HG02884 (cell line): ENCODE measurements around the gene KCNAB1.
"Not testable (repeated sequence)": the region's sequence is repeated elsewhere in the genome, so short reads cannot be mapped to it uniquely, and the experiment has no call there.

Experiments
- ATAC-seq: cut with Tn5 transposase; IDR thresholded peaks from one replicate; pipeline ENCODE4 v1.9.1; 2021; ENCODE audit warnings: mild to moderate bottlenecking, moderate library complexity; ENCODE audit not compliant: unreplicated experiment

Gene KCNAB1

GRCh38 chr3:156216216-156216615 is 95.8 kb downstream of the KCNAB1 start:
- no peak for ATAC-seq

DNA sequence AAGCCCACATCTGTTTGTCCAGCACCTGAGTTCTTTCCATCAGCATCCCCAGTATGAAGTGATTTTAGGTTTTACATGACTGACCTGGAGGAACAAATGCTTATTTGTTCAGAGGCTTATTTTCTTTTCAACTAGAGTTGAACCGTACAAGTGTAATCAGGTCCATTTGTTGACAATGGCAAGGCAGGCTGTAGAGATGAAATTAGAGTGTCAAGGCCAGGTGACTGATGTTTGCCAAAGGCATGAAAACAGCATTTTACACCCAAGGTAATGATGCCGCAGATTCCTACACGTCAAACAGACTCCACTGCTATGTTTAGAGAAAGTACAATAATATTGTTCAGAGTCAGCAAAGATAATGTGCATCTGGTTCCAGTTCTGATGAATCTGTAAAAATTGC is 96.5 kb downstream of the KCNAB1 start:
- ATAC-seq: no peak

GRCh38 chr3:156217674-156218352 is 97.4 kb downstream of the KCNAB1 start:
- no peak for ATAC-seq

DNA sequence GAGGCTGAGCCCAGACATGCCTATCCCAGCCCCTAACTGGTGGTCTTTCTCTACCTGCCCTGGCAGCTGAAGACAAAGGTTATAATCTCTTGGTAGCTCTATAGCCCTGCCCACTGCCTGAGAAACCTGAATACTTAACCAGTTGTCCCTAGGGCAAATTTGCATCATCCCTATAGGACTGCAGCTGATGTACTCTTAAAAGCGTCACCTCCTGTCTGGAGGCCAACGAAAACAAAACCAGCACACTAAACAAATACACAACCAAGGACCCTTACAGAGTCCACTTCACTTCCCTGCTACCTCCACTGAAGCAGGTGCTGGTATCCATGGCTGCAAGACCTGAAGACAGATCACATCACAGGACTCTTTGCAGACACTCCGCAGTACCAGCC is 98.0 kb downstream of the KCNAB1 start:
- ATAC-seq: no peak

GRCh38 chr3:156222381-156222780 is 102.0 kb downstream of the KCNAB1 start:
- not testable (repeated sequence) for ATAC-seq

- not testable (repeated sequence) for ATAC-seq
These were observed 103.7 kb downstream of the KCNAB1 start for GRCh38 chr3:156224046-156224445.

DNA sequence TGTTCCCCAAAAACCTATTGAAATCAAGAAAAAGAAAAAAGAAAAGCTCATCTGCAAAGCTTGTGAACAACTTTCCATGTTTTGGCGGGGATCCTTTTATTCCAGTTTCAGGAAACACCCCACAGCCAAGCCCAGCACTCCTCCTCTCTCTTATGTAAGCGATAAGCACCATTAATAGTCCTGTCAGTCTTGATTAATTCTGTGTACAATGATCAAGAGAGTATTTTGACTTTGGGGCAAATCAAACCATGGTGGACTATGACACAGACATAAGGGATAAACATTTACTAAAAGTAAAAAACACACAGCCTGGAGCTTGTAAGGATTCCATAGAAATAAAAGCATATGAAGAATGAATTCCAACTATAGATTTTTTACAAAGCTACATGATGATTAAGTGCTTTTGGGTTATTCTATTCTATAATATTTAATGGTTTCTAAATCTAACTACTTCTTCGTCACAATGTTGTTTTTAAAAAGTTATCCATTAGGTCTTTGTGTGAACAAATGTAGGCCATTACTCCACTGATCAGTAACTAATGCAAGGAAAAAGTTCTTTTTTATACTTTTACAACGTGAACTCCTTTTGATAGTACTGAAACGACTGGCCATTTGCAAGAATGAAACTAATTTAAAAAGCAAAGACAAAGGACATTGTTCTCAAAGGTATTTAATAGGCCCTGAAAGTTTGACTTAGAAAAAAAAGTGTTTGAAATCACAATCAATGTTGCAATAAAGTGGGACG is 106.5 kb downstream of the KCNAB1 start:
- ATAC-seq: no peak

GRCh38 chr3:156227704-156228103 is 107.3 kb downstream of the KCNAB1 start:
- ATAC-seq: no peak

DNA sequence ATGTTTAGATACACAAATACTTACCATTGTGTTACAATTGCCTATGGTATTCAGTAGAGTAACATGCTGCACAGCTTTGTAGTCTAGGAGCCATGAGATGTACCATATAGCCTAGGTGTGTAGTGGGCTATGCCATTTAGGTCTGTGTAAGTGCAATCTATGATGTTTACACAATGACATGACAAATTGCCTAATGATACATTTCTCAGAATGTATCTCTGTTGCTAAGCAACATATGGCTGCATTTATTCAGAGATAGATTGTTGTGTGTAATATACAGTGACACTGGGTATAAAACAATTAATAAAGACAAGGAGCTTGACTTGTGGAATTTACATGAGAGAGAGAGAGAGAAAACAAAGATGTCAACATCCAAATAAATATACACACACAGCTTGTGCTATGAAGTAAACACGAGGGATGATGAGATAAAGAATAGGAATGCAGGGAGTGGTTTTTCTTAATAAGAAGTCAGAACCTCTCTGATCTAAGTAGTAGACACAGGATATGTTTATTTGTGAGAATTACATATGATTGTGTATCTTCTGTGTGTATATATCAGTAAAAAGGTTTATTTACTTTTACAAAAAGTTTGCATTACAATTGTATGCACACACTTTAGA is 110.0 kb downstream of the KCNAB1 start:
- no peak for ATAC-seq

GRCh38 chr3:156231221-156231620 is 110.8 kb downstream of the KCNAB1 start:
- ATAC-seq: not testable (repeated sequence)

DNA sequence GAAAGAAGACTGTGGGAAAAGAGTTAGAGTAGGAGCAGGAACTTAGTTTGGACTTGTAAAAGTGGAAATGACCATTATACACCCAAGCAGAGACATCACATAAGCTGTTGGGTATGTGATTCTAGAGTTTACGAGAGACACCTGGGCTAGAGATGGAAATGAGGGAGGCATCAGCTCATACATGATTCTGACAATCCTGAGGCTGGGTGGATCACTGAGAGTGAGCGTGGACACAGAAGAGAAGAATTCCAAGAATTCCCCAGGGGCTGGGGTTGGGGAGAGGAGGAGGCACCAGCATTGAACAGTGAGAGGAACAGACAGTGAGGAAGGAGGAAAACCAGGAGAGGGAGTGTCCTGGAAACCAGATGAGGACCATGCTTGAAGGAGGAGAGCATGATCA is 113.5 kb downstream of the KCNAB1 start:
- ATAC-seq: no peak

DNA sequence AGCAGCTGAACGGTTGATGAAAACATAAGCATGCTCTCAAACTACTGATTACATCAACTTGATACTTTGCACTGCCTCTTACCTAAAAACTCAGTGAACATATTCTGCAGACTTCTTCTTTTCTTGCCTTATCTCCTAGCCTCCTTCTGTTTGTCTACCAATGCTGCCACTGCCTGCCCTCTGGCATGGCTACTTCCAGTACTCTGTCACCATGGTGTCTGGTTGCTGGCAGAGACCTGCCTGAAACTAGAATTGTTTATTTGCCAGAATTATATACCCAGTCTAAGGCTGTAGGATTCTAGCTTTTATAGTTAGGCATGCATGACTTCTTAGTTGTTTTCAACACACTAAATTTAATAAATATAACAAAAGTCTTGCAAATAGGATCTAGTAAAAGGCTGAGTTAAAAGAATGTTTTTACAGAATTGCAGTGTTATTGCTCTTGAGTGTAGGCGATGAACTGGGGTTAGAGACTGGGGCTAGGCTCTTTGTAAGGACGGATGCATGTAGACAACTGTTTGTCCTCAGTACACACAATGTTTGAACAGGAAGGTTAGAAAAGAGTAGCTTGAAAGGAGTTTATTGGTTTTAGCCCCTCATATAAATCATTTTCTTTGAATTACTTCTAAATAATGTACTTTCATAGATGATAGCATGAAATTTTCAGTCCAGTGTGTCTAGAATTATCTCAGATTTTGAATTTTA is 116.3 kb downstream of the KCNAB1 start:
- no peak for ATAC-seq

- no peak for ATAC-seq
These were observed 120.3 kb downstream of the KCNAB1 start for GRCh38 chr3:156240642-156241041.

DNA sequence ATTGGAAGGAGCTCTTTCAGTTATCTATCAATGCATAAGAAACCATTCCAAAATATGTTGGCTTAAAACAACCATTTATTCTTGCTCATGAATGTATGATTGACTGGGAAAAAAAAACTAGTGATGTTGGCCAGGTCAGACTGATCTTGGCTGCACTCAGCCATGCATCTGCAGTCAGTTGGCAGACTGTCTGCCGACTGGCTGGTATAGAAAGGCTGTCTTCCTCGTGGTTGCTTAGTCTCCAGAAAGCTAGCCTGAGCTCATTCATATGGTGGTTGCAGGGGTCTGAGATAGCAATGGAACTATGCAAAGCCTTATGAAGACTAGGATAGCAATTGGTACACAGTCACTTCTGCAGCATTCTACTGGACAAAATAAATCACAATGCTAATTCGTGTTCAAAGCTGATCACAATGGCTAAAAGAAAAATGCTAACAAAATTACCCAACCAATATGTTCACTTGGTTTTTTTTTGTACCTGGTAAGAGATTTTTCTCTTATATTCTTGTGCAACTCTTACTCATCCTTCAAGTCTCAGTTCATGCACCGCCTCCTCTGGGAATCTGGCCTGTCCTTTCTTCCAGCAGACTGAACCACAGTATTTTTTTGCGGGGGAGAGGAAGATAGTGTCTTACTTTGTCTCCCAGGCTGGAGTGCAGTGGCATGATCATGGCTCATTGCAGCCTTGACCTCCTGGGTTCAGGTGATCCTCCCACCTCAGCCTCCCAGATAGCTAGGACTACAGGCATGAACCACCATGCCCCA is 126.8 kb downstream of the KCNAB1 start:
- ATAC-seq: no peak

DNA sequence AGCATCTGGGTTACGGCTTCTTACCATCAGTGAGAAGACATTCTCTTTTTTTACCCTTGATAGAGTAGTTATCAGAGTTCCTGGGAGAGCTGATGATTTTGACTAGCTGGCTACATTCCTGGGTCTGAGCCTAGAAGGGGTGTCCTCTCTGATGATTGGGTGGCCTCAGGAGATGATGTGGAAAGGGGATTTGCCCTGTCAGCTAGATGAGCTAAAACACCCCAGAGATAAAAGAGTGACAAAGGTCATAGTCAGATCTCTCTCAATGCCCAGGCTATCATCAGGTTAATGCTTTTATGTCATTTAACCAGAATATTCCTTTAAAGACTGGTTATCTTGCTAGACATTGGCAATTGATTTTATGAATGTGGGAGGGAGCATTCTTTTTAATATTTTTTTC is 130.2 kb downstream of the KCNAB1 start:
- no peak for ATAC-seq

GRCh38 chr3:156251424-156251823 is 131.0 kb downstream of the KCNAB1 start:
- no peak for ATAC-seq

DNA sequence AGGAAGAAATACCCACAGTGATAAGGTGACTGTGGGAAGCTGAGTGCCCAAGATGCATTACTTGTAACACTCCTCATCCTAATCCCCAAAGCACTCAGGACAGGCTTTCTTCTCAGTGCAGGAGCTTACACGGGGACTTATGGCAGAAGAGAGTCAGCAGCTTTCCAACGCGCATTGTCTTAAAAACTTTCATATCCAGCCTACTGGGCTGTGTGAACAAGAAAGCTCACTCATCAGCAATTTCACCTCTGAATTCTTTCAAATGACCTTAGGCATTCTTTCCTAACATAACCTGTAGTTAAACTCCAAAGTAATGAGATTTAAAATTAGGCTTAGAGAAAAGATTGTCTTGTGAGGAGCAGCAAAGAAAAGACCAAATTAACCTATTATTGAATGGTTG is 132.3 kb downstream of the KCNAB1 start:
- ATAC-seq: no peak

- no peak for ATAC-seq
These were observed 132.8 kb downstream of the KCNAB1 start for GRCh38 chr3:156253150-156253549.

DNA sequence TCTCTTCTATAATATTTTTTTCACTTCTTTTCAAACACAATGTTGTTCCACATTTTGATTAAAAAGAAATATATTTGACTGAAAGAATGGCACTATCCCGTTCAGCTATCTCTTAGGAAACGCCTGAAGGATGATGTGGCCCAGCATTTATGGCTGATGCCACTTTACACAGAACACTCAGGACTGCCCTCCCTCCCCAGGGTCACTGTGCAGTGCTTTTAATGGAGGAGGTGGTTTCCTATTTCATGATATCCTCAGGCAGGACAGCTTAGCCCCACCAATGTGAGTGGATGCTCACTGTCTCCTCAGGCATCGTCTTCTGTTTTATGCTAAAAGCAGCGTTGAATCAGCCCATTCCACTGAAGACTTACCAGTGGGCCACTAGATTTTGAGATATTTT is 135.9 kb downstream of the KCNAB1 start:
- no peak for ATAC-seq

DNA sequence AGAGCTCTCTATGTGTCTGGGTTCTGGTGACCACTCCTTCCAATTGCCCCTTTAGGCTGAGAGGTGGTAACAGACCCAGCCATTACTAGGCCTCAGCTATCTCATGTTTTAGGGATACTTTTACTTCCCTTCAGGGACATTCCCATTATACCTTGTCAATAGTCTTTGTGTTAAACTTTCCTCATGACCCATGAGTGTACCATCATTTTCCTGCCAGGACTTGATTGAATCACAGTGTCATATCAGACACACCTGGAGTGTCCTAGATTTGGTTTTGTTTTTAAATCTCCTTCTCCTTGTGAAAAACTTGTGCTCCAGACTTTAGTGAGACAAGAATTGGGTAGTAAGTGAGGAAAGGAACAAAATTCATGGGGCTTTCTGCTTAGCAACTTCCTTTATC is 136.6 kb downstream of the KCNAB1 start:
- ATAC-seq: no peak

DNA sequence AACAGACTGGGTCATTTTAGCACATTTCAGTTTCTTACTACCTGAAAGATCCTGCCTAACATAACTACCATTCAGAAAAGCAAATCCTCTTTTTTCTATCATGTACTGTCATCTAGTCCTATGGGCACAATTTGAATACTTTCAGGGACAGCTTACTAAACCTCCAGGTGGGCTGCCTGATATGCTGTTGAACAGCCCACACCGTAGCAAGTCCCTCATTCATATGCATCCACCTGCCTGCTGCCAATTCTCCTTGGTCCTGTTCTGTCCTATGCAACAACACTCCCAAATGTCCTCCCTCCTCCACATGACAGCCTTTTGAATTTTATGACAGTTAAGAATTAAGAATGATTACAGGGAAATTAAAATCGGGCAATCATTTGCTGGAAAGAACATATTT is 137.9 kb downstream of the KCNAB1 start:
- ATAC-seq: no peak
